ENCODE data around the gene RTN4. TPM values are rescaled to one million over a fixed set of nuclear protein-coding genes. Genes with fewer than 3 reads are reported as not detected.
A peak's percentile ranks its signal among the peaks of the same experiment; 100 is the strongest.
"Not testable (repeated sequence)": the region's sequence is repeated elsewhere in the genome, so short reads cannot be mapped to it uniquely, and the experiment has no call there.

The RTN4 gene
- total RNA-seq, 1 donor from 2014 or later: 174 TPM

DNA sequence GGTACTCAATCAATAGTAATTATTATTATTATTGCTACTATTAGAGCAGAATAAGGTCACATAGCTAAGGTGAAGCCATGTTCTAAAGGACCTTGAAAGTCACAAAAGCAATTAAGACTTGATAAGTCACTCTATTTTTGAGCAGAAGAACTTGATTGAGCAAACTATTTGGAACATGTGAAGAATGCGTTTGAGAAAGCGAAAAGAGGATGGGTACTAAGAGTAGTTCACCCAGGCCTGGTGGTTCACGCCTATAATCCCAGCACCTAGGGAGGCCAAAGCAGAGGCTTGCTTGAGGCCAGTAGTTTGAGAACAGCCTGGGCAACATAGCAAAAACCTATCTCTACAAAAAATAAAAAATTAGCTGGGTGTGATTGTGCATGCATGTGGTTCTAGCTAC is 7.2 kb upstream of the RTN4 start:
- Histone ChIP-seq H3K27me3 (no peaks in the 10 kb centered on the region), H3K4me1 (peaks cover 2% of the 10 kb centered on the region), H3K9me3 (no peaks in the 10 kb centered on the region), H3K4me3 (no peak overlapping the region), H3K27ac (no peak overlapping the region), H3K36me3 (no peaks in the 10 kb centered on the region)
- TF ChIP-seq, protein P1, sequence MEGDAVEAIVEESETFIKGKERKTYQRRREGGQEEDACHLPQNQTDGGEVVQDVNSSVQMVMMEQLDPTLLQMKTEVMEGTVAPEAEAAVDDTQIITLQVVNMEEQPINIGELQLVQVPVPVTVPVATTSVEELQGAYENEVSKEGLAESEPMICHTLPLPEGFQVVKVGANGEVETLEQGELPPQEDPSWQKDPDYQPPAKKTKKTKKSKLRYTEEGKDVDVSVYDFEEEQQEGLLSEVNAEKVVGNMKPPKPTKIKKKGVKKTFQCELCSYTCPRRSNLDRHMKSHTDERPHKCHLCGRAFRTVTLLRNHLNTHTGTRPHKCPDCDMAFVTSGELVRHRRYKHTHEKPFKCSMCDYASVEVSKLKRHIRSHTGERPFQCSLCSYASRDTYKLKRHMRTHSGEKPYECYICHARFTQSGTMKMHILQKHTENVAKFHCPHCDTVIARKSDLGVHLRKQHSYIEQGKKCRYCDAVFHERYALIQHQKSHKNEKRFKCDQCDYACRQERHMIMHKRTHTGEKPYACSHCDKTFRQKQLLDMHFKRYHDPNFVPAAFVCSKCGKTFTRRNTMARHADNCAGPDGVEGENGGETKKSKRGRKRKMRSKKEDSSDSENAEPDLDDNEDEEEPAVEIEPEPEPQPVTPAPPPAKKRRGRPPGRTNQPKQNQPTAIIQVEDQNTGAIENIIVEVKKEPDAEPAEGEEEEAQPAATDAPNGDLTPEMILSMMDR (IDR thresholded peaks at IDR 0.05): no peak
- TF ChIP-seq POLR2AphosphoS5 (IDR thresholded peaks at IDR 0.05; ENCODE audit: insufficient read depth in 1 of 2, low read depth in 1 of 2) (no peak), POLR2A (IDR thresholded peaks at IDR 0.05) (no peak)
- intact Hi-C loops (cut with DNase I): no loop called here
- no peak for DNase-seq (ENCODE audit: extremely low spot score in 2 of 2)

DNA sequence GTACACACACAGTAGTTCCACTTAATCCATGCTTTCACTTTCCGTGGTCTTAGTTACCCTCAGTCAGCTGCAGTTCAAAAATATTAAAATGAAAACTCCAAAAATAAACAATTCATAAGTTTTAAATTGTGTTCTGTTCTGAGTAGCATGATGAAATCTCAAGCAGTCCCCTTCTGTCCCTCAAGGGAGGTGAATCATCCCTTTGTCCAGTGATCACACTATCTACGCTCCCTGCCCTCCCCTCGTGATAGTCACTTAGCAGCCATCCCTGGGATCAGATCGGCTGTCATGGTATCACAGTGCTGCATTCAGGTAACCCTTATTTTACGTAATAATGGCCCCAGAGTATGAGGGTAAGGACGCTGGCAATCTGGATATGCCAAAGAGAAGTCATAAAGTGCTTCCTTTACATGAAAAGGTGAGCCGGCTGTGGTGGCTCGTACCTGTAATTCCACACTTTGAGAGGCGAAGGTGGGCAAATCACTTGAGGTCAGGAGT is 5.8 kb upstream of the RTN4 start:
- TF ChIP-seq POLR2AphosphoS5 (IDR thresholded peaks at IDR 0.05; ENCODE audit: insufficient read depth in 1 of 2, low read depth in 1 of 2): no peak
- Histone ChIP-seq H3K4me3 (no peak overlapping the region), H3K36me3 (no peaks in the 10 kb centered on the region), H3K27me3 (no peaks in the 10 kb centered on the region), H3K4me1 (peaks cover 15% of the 10 kb centered on the region), H3K9me3 (no peaks in the 10 kb centered on the region), H3K27ac (no peak overlapping the region)
- no peak for DNase-seq (ENCODE audit: extremely low spot score in 2 of 2)
- intact Hi-C loops (cut with DNase I): no loop called here

DNA sequence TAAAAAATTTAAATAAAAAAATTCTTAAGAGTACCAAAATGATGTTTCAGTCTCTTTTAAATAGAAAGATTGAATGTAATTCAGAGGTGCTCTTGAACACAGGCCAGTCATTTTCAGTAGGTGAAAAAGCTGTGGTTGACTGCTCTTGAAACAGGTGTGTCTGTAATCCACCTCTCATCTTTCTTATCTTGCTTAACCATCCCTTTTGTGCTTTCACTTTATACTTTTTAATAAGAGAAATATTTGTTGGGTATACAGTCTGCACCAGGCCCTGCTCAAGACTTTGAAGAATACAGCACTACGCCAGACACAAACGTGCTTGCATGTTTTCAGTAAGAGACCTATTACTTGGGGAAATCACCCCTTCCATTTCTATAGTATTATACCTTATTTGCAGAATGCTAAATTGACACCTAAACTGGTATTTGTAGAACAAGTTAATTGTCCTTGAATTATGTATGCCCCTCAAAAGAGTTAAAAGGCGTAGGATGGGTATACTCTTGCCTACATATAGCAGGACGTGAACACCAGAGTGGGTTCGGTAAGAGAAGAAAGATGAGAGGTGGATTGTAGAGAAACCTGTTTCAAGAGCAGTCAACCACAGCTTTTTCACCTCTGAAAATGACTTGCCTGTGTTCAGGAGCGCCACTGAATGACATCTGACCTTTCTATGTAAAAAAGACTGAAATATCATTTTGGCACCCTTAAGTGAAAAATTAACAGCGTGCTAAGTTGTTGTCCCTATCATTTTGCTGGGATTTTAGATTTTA is 4.0 kb upstream of the RTN4 start:
- Histone ChIP-seq H3K27ac (no peak overlapping the region), H3K36me3 (no peaks in the 10 kb centered on the region), H3K27me3 (no peaks in the 10 kb centered on the region), H3K9me3 (no peaks in the 10 kb centered on the region), H3K4me3 (no peak overlapping the region), H3K4me1 (peaks cover 15% of the 10 kb centered on the region)
- DNase-seq (ENCODE audit: extremely low spot score in 2 of 2): no peak
- intact Hi-C loops (cut with DNase I): loop anchor here (5.0 kb wide), 1 partner anchor 48 kb away; no protein-coding TSS in a partner anchor
- no peak for TF ChIP-seq POLR2AphosphoS5 (IDR thresholded peaks at IDR 0.05; ENCODE audit: insufficient read depth in 1 of 2, low read depth in 1 of 2)
- no peak for TF ChIP-seq POLR2A (IDR thresholded peaks at IDR 0.05)
- TF ChIP-seq, protein P1 (IDR thresholded peaks at IDR 0.05): no peak

GRCh38 chr2:55053225-55053624 is 3.0 kb upstream of the RTN4 start:
- intact Hi-C loops (cut with DNase I): loop anchor here (5.0 kb wide), 1 partner anchor 49 kb away; no protein-coding TSS in a partner anchor
- not testable (repeated sequence) for H3K36me3 ChIP-seq; H3K27ac ChIP-seq; DNase-seq (ENCODE audit: extremely low spot score in 2 of 2); H3K27me3 ChIP-seq; H3K9me3 ChIP-seq; H3K4me3 ChIP-seq
- H3K4me1 ChIP-seq: peaks cover 16% of the 10 kb centered on the region

GRCh38 chr2:55052129-55053061 is 2.1 kb upstream of the RTN4 start:
- no peak for DNase-seq (ENCODE audit: extremely low spot score in 2 of 2)
- Histone ChIP-seq H3K4me3 (no peak overlapping the region), H3K27me3 (no peaks in the 10 kb centered on the region), H3K36me3 (no peaks in the 10 kb centered on the region), H3K9me3 (no peaks in the 10 kb centered on the region), H3K27ac (peak overlapping the region; percentile 99), H3K4me1 (peaks cover 24% of the 10 kb centered on the region)
- intact Hi-C loops (cut with DNase I): loop anchor here (5.0 kb wide), 1 partner anchor 50 kb away; no protein-coding TSS in a partner anchor
- TF ChIP-seq, protein P1 (IDR thresholded peaks at IDR 0.05): no peak
- TF ChIP-seq POLR2A (IDR thresholded peaks at IDR 0.05) (no peak), POLR2AphosphoS5 (IDR thresholded peaks at IDR 0.05; ENCODE audit: insufficient read depth in 1 of 2, low read depth in 1 of 2) (no peak)
